HG03097 (cell line): ENCODE results near the gene LRRC34.
A peak's percentile ranks its signal among the peaks of the same experiment; 100 is the strongest.

Experiments used
- ATAC-seq: cut with Tn5 transposase; IDR thresholded peaks from one replicate; pipeline ENCODE4 v1.9.1; 2021; ENCODE audit not compliant: unreplicated experiment, low FRiP score

LRRC34 gene

GRCh38 chr3:169812332-169813235, at the start of gene LRRC34, which contains the start of gene LRRIQ4:
Gene LRRC34, minus strand, starts transcription at chr3:169812904. Its CDS starts 356 bp downstream, at chr3:169812548.
Gene LRRIQ4, plus strand, starts transcription at chr3:169812870. Its CDS starts 9,052 bp downstream, at chr3:169821922.
- ATAC-seq: peak; percentile 67

- no peak for ATAC-seq
These were observed 49.2 kb upstream of the LRRC34 start for GRCh38 chr3:169861871-169862270.

DNA sequence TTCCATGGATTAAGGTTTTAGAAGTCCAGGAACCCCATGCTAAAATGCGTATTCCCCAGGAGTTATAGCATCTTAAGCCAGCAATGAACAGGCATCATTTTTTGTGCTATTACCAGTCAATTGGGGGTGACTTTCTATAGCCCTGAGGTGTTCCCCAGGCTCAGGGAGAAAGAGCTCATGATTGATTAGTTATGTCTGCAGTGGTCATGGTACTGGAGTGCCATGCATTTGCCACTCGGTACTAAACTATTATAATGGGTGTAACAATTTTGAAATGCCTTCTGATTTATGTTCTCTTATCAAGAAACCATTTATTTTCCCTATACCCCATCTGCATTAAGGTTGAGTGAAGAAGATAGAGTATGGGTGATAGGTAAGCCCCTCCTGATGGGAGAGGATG, 45.1 kb upstream of the LRRC34 start:
- no peak for ATAC-seq

DNA sequence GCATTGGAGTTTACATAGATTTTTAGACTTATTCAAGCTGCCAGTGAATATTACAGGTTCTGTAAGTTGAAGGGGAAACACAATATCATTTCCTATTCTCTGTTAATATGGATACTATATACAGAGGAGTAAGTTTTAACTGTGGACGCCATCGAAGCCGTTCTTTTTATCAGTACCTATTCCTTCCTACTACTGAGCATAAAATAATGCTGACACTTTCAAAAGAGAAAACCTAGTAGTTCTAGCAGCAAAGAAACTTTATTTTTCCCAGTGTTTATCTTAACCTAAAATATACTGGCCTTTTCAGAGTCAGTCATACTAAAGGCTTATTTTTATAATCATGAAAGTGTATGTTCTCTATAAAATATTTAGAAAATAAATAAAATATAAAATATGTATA, 42.8 kb upstream of the LRRC34 start:
- no peak for ATAC-seq

DNA sequence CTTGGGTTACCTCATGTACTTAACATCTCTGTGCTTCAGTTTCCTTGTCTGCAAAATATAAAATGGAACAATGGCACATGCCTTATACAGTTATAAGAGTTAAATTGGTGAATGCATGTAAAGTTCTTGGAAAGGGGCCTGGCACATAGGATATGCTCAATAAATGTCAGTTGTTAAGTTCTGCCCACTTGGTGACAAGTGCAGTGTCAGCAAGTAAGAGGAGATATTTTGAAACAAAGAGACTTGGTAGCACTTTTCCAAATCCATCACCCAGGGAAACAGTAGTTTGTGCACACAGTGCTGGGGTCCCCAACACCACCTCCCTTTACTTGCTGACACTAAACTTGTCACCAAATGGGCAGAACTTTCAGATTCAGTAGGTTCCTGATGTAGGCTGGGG, 37.9 kb upstream of the LRRC34 start:
- ATAC-seq: no peak

- ATAC-seq: no peak
These were observed 36.0 kb upstream of the LRRC34 start for GRCh38 chr3:169848741-169849140.

DNA sequence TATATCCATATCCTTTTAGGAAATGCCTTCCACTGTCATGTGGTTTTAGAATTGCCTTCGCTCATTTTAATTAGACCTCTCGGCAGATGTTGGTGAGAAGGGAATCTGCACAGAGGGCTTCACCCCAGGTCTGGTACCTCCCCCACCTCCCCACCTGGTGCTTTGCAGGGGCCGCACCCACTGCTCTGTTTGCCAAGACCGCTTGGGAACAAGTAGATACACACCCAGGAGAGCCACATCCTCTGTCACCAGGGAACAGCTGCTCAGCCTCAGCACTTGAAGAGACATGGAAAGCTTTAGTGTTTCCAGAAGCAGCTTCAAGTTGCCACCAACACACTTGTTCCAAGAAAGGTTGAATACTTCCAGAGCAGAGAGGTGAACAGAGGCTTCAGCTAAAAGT, 35.2 kb upstream of the LRRC34 start:
- ATAC-seq: no peak

GRCh38 chr3:169846458-169847193, 33.9 kb upstream of the LRRC34 start:
- ATAC-seq: peak; percentile 95

GRCh38 chr3:169842960-169843359, 30.3 kb upstream of the LRRC34 start:
- ATAC-seq: no peak

GRCh38 chr3:169841171-169841570, 28.5 kb upstream of the LRRC34 start:
- no peak for ATAC-seq

- no peak for ATAC-seq
These were observed 25.9 kb upstream of the LRRC34 start for GRCh38 chr3:169838511-169839030.

DNA sequence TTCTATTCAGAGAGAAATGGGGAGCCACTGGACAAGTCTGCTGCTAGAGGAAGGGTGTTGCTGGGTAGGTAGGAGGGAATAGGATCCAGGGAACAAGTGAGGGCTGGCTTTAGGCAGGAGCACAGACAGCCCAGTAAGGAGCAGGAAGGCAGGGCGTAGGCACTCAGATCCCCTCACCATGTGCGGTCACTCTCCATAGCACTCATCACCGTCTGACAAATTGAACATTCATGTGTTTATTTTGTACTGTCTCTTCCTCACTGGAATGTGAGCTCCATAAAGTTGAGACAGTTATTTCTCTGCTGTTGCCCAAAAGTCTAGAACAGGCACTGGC, 24.2 kb upstream of the LRRC34 start:
- no peak for ATAC-seq

GRCh38 chr3:169836078-169836941, 23.6 kb upstream of the LRRC34 start:
- no peak for ATAC-seq

- no peak for ATAC-seq
These were observed 22.8 kb upstream of the LRRC34 start for GRCh38 chr3:169835533-169835932.

DNA sequence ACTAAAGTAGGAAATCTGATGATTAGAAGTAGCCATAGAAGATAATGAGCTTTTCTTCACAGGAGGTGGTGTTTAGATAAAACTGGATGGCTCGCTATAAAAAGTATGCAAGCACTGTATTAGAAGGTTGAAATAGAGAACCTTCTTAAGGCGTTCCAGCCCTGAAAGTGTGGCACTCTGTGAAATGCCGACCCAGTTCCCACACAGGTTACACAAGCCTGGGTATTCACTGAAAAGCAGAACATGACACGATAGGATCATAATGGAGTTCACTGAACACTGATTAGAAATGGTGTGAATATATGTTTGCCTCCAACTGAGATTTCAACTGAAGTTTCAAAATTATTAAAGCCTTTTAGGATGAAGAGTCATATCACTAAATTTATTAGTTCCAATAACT, 15.0 kb upstream of the LRRC34 start:
- no peak for ATAC-seq

DNA sequence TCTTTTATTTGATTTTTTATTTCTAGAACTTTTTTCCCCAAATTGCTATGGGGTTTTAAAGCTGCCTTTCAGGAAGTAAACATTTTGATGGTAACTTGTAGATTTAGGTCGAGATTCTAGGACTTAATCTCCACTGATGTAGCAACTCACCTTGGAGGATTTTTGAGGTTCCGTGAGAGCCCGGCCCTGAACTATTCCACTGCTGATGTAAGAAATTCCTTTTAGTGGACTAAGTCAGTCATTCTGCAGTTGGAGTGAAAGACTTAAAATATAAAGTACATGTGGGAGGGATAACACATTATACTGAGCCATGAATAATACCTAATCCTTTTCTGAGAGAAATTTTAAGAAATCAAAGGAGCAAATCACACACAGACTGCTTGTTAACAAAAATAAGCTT, 12.6 kb upstream of the LRRC34 start:
- ATAC-seq: no peak

DNA sequence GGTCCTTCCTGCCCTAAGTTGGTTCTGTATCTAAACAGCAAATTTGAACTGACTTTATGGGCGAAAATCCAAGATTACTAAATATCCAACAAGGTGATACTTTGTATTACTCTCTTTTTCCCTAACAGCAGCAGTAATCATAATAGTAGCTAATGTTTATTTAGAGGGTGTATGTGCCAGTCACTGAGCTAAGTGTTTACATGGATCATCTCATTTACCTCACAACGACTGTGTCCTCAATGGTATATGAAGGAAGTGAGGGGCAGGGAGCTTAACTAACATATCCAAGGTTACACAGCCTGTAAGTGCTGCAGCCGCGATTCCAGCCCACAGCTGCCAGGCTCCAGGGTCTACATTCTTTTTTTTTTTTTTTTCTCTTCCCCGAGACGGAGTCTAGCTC, 10.3 kb upstream of the LRRC34 start:
- no peak for ATAC-seq

DNA sequence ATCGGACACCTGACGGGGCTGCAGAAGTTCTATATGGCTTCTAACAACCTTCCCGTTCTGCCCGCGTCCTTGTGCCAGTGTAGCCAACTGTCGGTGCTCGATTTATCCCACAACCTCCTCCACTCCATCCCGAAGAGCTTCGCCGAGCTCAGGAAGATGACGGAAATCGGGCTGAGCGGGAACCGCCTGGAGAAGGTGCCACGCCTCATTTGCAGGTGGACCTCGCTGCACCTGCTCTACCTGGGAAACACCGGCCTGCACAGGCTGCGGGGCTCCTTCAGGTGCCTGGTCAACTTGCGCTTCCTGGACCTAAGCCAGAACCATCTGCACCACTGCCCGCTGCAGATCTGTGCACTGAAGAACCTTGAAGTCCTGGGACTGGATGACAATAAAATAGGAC, 9.8 kb upstream of the LRRC34 start:
- no peak for ATAC-seq

GRCh38 chr3:169822091-169822490, 9.4 kb upstream of the LRRC34 start:
- no peak for ATAC-seq

- ATAC-seq: no peak
These were observed 5.6 kb upstream of the LRRC34 start for GRCh38 chr3:169818316-169818715.
